ENCODE measurements around the gene ARHGDIA.

Gene ARHGDIA

DNA sequence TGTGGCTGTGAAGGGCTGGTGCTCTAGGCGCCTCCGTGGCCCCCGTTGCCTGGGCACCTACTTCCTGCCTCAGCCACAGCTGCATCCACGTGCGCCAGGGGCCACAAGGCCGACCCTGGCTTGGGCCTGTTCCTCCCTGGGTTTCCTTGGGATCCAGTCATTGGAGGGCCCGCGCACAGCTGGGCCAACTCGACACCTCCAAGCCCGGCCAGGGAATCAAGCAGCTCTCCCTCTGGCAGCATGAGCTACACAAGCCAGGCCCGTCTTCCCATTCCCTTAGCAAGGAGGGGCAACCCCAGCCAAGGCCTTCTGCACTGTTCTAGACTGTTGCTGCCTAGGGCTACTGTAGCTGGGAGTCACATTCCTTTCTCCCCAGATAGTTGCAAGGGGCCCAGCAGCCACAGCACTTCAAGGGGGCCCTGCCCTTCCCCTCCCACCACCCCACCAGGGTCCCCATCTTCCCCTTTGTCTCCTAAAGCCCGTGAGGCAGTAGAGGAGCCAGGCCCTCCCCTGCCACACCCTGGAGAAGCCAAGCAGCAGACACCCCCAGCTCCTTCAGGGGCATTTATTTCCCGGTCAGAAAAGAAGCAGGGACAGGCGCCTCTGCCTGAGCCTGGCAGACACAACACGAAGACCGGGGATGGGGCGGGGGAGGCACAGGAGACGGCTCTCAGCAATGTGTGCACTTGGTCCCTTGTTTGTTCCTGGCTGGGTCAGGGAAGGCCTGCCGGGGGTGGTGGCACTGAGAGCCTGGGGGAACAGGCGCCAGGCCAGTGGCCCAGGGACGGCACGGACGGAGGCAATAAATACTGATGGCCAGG, 3.8 kb downstream of the ARHGDIA start:
- DNase-seq (ENCODE audit: insufficient read length), result no peak
- peak; percentile 15 for TF ChIP-seq POLR2A (IDR thresholded peaks at IDR 0.05; ENCODE audit: low read depth, low read length)
- TF ChIP-seq TAF1 (IDR thresholded peaks at IDR 0.05; ENCODE audit: borderline replicate concordance, low read depth, low read length), result no peak
- peak; percentile 69 for TF ChIP-seq POLR2AphosphoS5 (IDR thresholded peaks at IDR 0.05; ENCODE audit: low read depth, low read length)
- FAIRE-seq, result peak; percentile 21

DNA sequence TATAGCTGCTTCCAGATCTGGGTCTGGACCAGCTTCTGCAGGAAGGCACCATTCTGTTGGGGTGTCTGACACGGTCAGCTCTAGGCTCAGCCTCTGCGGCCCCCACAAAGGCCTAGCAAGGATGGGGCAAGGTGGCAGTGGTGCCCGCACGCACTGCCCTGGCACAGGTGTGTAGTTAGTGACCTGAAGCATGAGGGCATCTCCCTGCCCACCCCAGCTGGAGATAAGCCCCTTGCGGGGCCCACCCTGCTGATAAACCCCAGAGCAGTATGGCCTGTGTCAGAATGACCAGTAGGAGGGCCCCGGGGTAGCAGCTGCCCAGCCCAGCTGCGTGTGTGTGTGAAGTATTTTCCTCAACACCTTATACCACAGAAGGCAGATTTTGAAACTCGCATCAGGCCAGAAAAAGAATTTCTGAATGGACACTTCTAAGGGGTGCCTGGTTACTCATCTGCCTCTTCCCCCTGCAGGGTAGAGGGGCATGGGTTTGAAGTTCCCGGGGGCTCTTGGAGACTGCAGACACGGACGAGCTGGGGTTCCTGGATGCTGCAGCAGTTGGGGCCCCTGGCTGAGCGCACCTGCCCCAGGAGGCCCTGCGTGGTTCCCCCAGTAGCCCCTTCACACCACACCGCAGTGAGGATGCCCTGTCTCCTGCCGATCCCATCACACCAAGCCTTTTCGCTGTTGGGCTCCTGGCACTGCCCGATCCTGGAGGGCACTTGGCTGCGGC, 4.5 kb downstream of the ARHGDIA start:
- TF ChIP-seq POLR2AphosphoS5 (IDR thresholded peaks at IDR 0.05; ENCODE audit: low read depth, low read length), result peak; percentile 94
- TF ChIP-seq POLR2A (IDR thresholded peaks at IDR 0.05; ENCODE audit: low read depth, low read length), result peak; percentile 77
- no peak for TF ChIP-seq TAF1 (IDR thresholded peaks at IDR 0.05; ENCODE audit: borderline replicate concordance, low read depth, low read length)
- no peak for FAIRE-seq
- DNase-seq (ENCODE audit: insufficient read length), result no peak

DNA sequence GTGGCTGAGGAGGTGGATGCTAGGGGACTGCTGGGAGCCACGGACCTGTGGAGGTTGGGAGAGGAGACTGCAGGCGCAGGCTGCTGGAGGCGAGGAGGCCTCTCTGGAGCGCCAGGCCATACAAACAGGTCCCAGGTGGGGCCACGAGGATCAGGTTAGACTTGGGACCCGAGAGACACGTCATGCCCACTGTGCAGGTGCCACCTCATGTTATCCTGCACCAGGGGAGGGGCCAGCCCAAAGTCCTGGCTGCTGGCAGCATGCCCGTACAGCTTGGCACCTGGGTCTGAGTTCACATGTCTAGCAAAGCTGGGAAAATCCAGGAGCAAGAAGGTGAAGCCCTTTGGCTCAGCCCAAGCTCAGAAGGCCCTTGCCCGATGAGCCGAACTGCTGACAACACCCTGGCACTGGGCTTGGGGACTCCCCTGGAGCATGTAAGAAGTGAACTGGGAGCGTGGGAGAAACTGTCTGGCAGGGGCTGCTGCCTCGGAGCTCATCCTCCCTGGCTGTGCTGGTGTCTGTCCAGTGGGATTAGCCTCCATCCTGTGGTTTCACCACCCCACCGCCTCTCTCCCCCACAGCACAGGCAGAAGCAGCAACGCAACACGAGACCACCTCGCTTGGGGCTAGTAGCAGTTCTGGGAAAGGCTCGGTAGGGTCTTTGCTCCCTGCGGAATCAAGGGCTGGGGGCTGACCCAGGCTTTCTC, 5.3 kb downstream of the ARHGDIA start:
- no peak for FAIRE-seq
- TF ChIP-seq POLR2A (IDR thresholded peaks at IDR 0.05; ENCODE audit: low read depth, low read length), result peak; percentile 68
- peak; percentile 77 for TF ChIP-seq POLR2AphosphoS5 (IDR thresholded peaks at IDR 0.05; ENCODE audit: low read depth, low read length)
- TF ChIP-seq TAF1 (IDR thresholded peaks at IDR 0.05; ENCODE audit: borderline replicate concordance, low read depth, low read length), result no peak
- no peak for DNase-seq (ENCODE audit: insufficient read length)

DNA sequence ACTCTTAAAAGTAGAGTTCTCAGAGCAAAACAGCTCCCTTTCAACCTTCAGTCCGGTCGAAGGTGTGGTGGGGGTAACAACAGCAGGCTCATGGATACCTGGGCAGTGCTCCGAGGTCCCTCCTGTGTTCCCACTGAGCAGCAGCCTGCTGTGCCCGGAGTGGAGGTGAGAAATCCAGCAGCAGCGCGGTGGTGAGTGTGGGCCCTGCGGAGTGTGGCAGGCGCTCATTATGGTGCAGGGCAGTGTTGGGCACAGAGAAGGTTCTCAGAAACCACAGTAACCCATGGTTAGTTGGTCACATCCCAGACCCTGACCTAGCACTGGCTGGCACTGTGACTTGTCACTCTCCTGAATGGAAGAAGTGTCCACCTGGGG, 5.8 kb downstream of the ARHGDIA start:
- no peak for FAIRE-seq
- TF ChIP-seq POLR2AphosphoS5 (IDR thresholded peaks at IDR 0.05; ENCODE audit: low read depth, low read length) (no peak), TAF1 (IDR thresholded peaks at IDR 0.05; ENCODE audit: borderline replicate concordance, low read depth, low read length) (no peak)
- DNase-seq (ENCODE audit: insufficient read length), result no peak

DNA sequence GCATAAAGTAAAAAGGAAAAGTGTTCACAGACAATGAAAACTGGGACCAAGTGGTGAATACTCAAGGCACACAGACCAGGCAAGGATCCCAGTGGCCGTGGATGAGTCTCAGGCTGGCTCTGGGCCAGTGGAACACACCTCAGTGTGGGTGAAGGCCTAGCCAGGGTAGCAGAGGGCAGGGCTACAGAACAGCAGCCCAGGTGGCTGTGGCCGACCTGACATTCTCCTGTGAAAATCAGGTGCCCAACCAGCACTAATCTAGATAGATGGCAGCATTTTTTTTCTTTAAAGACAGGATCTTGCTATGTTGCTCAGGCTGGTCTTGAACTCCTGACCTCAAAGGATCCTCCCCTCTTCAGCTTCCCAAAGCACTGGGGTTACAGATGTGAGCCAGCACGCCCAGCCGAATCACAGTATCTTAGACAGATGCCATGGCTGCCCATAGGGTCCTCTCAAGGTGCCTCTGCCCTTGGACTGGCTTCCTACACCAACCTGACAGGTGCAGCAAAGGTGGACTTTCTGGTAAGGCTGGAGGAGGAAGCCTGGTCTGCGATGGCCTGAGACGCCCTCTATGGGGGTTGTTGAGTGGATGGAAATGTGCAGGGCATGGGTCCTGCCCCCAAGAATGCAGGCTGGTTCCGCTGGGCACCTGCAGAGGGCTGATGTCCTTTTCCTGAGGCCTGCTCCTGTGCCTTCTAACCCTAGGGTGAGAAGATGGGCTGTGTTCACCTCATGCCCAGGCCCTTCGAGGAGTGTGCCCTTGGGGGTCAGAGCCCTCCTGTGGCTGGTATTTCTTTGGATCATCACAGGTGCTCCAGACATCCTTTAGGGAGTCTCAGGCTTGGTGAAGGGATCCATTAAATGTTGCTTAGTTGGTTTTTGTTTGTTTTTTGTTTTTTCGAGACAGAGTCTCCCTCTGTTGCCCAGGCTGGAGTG, 7.0 kb downstream of the ARHGDIA start:
- DNase-seq (ENCODE audit: insufficient read length) (no peak), FAIRE-seq (no peak)
- TF ChIP-seq TAF1 (IDR thresholded peaks at IDR 0.05; ENCODE audit: borderline replicate concordance, low read depth, low read length), result no peak
- TF ChIP-seq POLR2AphosphoS5 (IDR thresholded peaks at IDR 0.05; ENCODE audit: low read depth, low read length), result no peak
- peak; percentile 39; the same call in 1 of the 2 replicates for TF ChIP-seq POLR2A (IDR thresholded peaks at IDR 0.05; ENCODE audit: low read depth, low read length)

DNA sequence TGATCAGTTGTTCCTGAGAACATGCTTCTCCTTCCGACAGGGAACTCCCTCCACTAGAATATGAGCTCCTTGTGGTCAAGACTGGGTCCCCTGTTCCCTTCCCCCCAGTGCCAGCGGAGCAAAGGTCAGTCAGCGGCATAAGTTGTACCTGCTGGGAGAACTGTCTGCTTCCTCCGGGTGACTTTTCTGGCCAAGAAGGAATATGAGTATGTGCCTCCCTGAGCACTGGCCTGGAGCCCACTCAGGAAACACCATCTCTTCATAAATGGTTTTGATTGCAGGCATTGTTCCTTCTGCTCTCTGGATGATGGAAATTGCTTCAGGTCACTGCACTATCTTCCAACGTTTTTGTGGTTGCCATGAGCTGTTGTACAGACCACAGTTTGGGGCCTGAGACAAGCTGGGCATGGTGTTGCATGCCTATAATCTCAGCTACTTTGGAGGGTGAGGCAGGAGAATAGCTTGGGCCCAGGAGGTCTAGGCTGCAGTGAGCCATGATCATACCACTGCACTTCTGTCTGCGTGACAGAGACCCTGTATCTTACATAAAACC, 7.9 kb downstream of the ARHGDIA start:
- no peak for DNase-seq (ENCODE audit: insufficient read length)
- no peak for FAIRE-seq
- TF ChIP-seq POLR2AphosphoS5 (IDR thresholded peaks at IDR 0.05; ENCODE audit: low read depth, low read length), result no peak
- TF ChIP-seq TAF1 (IDR thresholded peaks at IDR 0.05; ENCODE audit: borderline replicate concordance, low read depth, low read length), result no peak
- TF ChIP-seq POLR2A (IDR thresholded peaks at IDR 0.05; ENCODE audit: low read depth, low read length), result no peak

DNA sequence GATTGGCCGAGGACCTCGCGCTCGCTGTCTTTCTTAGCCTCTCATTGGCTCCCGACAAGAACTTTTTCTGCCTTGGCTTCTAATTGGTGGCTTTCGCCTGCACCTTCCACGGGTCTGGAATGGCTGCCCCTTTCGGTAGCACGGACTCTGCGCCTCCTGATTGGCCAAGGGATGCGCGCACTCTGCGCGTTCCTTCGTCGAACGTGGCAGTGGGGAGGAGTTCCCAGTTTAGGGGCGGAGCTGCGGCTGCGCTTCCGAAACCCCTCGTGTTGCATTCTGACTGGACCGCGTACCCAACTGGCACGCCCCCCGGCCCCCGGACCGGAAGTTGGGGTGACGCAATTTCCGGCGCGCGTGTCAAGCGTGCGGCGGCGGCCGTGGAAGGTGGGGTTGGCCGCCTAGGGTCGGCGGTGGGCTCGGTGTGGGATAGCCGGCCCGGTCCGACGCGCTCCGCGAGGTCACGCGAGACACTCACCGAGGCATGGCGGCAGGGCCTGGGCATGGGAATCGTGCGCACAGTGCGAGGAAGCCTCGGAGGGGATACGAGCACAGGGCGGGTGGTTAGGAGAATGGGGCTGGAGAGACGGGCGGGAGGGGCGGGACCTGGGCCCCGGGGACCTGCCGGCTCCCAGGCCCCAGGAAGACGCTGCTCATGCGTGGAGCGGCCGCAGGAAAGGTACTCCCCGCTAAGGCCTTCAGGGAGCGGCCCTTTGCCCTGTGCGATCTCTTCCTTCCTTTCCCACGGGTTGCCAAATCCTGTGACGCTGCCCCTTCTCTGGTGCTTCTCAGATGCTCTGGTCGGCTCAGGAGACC, 10.2 kb downstream of the ARHGDIA start:
- DNase-seq (ENCODE audit: insufficient read length), result peak; percentile 100
- FAIRE-seq, result peak; percentile 98
- TF ChIP-seq TAF1 (IDR thresholded peaks at IDR 0.05; ENCODE audit: borderline replicate concordance, low read depth, low read length) (peak; percentile 73), POLR2A (IDR thresholded peaks at IDR 0.05; ENCODE audit: low read depth, low read length) (peak; percentile 85), POLR2AphosphoS5 (IDR thresholded peaks at IDR 0.05; ENCODE audit: low read depth, low read length) (peak; percentile 85)

DNA sequence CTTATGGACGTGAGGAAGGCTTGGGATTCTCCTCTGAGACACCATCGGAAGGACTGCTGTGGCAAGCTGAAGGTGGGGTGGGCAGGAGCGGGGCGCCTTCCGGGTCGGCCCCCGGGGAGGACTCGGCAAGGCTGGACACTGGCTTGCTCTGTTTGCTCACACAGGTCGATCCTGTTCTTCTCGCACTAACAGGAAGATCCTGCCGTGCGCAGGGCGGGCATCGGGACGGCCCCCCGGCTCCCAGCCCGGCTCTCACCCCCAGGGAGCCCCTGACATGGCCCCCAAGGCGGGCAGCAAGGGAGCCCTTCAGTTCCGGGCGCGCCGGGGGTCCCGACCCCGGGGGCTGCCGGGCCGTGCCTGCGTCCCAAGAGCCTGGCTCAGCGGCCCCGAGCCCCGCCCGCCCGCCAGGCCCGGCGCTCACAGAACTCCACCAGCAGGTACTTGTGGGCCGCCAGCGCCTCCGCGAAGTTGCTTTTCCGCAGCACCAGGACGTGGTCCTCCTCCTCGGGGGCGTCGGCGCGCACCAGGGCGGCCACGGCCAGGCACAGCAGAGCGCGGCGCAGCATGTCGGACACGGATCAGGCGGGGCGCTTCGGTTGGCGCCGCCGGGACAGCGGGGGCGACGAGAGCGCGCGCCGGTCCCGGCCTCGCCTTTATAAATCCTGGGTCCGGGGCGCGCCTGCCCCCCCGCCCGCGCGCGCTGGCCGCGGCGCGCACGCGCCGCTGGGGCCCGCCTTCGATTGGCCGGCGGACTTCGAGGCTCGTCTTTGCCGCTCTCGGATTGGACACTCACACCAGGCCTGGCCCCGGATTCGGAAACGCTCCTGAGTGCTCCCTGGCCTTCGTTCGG, 11.0 kb downstream of the ARHGDIA start, which contains the start of gene P4HB:
P4HB (minus strand) TSS at position 630 of the 850 bp plus-strand sequence; CDS start at position 566, 64 bp downstream.
- no peak for DNase-seq (ENCODE audit: insufficient read length)
- no peak for FAIRE-seq

More for the DNA sequence above, 11.0 kb downstream of the ARHGDIA start, which contains the start of gene P4HB:
- TF ChIP-seq POLR2AphosphoS5 (IDR thresholded peaks at IDR 0.05; ENCODE audit: low read depth, low read length) (peak; percentile 91), TAF1 (IDR thresholded peaks at IDR 0.05; ENCODE audit: borderline replicate concordance, low read depth, low read length) (peak; percentile 42; the same call in 1 of the 2 replicates), POLR2A (IDR thresholded peaks at IDR 0.05; ENCODE audit: low read depth, low read length) (peak; percentile 97)
